Sciatic nerve (tissue), 2 donors: ENCODE measurements around the gene CDC42EP4. TPM values are rescaled to one million over a fixed set of nuclear protein-coding genes. Genes with fewer than 3 reads are reported as not detected.
A peak's percentile ranks its signal among the peaks of the same experiment; 100 is the strongest.
"Not testable (repeated sequence)": the region's sequence is repeated elsewhere in the genome, so short reads cannot be mapped to it uniquely, and the experiment has no call there.

ENCODE experiments used
- ATAC-seq: fragments of 200-7000 bp; cut with Tn5 transposase; one replicate; pipeline ENCODE4 v1.9.1; 2020; ENCODE audit warnings: mild to moderate bottlenecking, moderate library complexity
- DNase-seq: peaks from one replicate; pipeline ENCODE4 v3.0.0-alpha.2; 2020; ENCODE audit warnings: low spot score
- intact Hi-C: fragments of 100-400 bp; cut with DNase I; formaldehyde crosslinking; loops from one replicate; pipeline ENCODE4 v1.14.2; 2022
- total RNA-seq: library from RNA; stranded (reverse); fragmentation: NEBNext Ultra II Directional; extraction: Animal tissue kit (Norgen Biotek cat#: 25700); gene quantifications from one replicate; pipeline ENCODE4 v1.2.1, GENCODE V29; 2021
- donor health status: DM: no; HTN: no; CAD: no.
- donor health status: DM: no; HTN: no; CAD: no.

Gene CDC42EP4
- total RNA-seq, 1 donor from 2014 or later = 98.8 TPM

DNA sequence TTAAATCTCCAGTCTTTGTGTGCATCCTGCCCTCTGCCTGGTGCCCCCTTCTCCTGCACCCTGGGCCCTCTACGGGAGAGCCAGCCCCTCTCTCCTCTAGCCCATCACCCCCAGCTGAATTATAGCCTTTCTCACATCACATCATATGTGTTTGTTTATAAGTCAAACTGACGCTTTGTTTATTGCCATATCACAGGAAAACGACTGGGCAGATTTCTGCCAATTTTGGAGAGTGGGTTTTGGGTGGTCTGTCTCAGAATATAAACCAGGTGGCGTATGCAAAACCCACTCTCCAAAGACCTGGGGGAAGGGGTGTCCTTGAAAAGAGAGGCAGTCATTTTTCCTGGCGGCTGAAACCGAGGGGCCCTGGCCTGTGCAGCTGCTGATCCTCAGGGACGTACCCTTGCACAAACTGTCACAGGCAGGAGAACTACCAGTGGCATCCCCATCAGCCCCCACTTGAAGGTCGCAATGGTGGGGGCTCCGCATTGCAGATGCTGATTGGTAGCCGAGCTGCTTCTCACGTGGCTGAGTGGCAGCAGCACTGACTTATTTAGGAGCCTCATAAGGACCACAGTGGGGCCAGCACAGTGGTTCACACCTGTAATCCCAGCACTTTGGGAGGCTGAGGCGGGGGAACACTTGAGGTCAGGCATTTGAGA, 34.8 kb upstream of the CDC42EP4 start:
- no peak for ATAC-seq
- intact Hi-C loops = no loop called here

DNA sequence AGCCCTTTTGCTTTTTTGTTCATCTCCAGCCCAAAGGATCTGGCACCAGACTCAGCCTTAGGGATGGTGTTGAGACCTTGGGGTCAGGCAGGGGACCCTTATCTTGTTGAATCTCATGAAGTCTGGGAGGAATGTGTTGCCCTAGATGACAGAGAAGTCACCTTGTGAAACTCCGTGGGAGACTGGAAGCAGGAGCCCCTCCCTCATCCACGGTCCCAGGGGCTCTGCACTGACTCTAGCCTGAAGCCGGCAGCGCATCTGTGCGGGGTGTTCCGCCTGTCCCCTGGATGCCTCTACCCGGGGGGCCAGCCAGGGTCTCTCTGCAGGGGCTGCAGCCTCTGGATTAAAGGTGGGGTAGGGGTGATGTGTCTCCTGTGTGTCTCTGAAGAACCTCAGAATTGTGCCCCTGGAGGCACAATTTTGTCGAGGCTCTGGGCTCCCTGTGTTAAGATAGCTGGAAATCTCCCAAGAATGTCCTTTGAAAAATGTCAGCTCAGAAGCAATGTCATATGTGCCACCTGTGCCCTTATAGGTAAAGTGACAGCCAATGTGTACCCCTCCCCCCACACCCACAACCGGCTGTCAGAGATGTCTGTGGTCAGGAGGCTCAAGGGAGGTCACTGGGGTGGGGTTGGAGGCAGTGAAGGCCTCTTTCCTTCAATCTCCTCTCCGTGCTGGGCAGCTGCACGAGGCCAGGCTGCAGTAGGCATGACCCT, 32.1 kb upstream of the CDC42EP4 start:
- intact Hi-C loops = no loop called here
- ATAC-seq = no peak
- DNase-seq = peak; percentile 65

More for the DNA sequence above, 34.8 kb upstream of the CDC42EP4 start:
- no peak for DNase-seq

DNA sequence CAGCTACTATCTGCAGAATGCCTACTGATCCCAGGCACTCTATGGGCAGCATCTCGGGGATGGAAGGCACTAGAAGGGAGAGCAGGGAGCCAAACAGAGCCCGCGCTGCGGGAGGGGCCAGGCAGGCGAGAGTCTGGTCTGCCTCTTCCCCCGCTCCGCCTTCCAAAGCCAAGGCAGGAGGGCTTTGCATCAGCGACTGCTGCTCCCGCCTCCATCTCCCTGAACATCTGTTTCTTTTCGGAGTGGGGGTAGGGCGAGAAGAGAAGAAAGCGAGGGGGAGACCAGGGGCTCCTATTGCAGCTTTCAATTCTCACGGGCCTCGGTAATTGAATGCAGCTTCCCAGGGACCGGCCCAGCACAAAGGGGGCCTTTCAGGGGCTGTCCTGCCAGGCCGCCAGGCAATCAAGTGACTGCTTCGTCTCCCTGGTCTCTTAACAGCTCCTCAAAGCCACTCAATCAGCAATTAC, 31.4 kb upstream of the CDC42EP4 start:
- ATAC-seq (peak; percentile 75), DNase-seq (peak; percentile 89)
- intact Hi-C loops = no loop called here

DNA sequence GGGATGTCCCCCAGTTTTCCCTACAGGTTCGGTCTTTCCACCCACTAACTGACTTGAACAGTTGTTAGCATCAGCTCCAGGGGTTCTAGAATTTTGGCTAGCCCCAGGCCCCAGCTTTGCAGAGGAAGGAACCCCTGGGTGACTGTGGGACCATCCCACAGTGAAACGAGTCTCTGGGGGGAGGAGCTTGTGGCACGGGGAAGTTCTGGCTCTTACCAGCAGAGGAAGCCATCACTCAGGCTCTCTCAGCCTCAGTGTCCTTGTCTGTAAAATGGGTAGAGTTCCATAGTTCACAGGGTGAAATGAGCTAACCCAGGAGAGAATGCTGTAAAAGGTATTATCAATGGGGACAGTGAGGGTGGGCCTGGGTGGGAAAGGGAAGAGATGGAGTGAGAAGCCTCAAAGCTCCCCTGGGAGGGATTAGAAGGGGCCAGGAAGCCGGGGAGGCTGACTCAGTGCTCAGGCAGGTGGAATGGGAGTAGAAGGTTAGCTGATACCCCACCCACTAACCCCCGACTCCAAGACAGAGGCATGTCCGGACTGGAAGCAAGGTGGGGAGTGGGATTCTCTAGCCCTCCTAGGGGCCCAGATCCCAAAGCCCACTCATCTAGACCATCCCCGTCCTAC, 30.9 kb upstream of the CDC42EP4 start:
- ATAC-seq = no peak
- DNase-seq = peak; percentile 61
- intact Hi-C loops = no loop called here

- DNase-seq (peak; percentile 88), ATAC-seq (peak; percentile 75)
- intact Hi-C loops = no loop called here
Measured at GRCh38 chr17:73342050-73342522, 30.3 kb upstream of the CDC42EP4 start.

DNA sequence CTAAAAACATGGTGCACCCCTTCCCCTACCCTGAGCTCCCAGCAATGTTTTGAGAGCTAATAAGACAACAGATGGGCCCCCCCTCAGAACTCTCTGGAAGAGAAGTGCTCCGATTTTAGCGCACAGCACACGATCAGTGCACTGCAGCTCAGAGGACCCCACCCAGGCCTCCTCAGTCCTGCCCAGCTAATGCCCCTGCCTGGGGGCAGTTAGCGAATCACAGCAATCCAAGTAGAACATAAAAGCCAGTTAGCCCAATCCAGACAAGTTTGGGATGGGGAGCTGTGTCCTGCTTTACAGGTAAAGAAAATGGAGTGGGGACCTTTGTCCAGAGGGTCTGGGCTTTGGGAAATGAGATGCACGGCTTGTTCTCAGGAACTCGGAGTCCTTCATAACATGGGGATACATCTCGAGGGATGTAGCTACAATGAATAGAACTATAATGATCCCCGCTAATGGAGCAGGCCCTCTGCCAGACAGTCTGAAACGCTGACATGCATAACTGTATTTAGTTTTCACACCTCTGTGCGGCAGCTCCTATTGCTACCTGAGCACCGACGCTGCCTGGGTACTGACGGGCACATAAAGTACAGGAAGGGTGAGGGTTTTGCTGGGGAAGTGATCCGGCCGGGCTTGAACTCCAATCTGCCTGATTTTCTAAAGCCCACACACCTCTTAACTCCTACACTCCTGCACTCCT, 29.7 kb upstream of the CDC42EP4 start:
- intact Hi-C loops = no loop called here
- no peak for ATAC-seq
- DNase-seq = peak; percentile 56

DNA sequence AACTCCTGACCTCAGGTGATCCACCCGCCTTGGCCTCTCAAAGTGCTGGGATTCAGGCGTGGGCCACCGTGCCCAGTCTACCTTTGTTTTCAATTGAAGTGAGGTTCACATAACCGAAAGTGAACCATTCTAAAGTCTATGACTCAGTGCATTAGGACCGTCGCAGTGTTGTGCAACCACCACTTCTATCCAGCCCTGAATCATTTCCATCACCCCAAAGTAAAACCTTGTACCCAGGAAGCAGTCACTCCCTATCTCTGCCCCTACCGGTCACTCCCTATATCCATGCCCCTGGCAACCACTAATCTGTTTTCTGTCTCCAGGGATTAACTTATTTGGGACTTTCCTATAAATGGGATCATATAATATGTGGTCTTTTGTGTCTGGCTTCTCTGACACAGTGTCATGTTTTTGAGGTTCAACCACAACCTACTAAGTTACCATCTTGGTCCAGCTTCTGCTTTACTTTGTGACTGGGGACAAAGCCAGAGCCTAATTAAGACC, 28.3 kb upstream of the CDC42EP4 start:
- intact Hi-C loops = no loop called here
- ATAC-seq (peak; percentile 45), DNase-seq (peak; percentile 61)

DNA sequence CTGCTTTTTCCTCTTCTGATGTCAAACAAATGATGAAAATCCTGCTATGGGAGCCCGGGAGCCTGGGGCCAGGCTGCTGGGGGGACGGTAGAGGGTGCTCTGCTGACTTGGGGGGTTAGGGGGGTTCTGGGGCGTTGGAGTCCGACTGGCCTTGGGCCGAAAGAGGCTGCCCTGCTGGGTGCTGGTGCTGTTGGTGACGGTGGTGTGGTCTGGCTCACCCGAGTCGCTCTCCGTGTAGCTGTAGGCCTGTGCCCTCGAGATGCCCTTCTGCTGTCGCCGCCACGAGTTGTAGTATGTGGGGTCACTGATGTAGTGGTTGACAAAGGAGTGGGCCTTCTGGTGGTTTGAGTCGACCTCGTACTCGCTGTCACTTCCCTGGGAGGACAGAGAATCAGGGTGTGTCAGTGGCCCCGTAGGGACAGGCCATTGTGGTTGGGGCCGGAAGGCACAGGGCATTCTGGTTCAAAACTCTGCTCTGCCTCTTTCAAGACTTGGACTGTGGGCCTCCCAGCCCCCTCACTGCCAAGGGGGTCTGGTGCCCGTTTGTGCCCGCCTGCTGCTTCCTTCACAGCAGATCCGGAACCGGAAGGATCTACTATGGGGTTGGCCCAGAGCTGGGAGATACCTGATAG, 26.9 kb upstream of the CDC42EP4 start:
- peak; percentile 61 for DNase-seq
- intact Hi-C loops = no loop called here
- no peak for ATAC-seq

GRCh38 chr17:73338050-73338521, 26.3 kb upstream of the CDC42EP4 start:
- DNase-seq = peak; percentile 79
- ATAC-seq = peak; percentile 54
- intact Hi-C loops = no loop called here

DNA sequence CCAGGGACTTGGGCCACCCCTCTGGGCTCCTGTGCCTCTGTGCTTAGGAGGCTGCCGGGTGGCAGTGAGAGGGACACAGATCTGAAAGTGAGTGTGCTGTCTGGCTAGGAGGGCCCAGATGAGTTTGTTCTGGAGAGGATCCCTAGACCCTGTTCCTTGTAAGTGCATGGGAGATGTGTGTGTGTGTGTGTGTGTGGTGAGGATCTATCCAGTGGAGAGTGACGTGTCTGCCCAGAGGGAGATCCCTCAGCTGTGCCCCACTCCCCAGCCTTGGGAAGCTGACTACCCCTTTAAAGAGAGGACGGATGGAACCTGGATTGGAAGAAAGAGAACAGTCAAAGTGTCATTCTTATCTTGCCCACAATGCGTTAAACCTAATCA, 25.5 kb upstream of the CDC42EP4 start:
- no peak for ATAC-seq
- no peak for DNase-seq
- intact Hi-C loops = no loop called here

DNA sequence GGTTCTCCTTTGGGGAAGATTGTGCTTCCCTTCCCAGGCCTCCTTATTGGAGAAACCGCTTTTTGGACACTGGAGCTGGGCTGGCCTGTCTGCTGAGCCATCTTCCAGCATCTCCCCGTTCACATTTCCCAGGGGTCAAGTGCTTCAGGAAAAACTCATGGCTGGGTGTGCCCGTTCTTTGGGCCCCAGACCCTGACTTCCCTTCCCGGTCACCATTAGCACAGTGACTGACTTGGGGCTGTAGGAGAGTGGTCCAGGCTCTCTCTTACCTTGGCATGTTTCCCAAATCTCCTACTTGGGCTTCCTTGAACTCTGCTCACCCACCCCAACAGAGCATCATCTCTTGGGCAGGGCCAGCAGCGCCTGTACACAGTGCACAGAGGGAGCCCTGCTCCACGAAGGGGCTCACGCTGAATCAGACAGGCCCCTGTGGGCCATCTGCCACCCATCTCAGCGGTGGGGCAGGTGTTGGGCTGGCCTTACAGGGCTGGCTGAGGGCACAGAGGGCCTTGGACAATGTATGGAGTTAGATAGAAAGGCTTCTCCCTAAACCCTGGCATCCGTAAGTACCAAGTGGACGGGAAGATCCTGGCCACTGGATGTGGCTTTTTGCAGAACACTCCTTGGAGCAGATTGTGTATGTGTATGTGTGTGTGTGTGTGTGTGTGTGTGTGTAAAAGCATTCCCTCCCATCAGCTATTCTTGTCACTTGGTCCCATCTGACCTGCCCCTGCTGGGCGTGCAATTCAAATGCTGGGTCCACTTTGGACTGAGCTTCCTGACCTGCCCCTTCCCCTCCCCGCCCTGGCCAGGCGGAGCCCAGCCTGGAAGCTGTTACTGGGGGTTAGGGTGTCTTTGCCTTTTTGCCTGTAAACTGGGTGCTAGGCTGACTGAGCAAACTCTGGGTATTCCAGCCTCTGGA, 24.9 kb upstream of the CDC42EP4 start:
- peak; percentile 55 for DNase-seq
- intact Hi-C loops = no loop called here
- ATAC-seq = no peak

- DNase-seq = peak; percentile 53
- intact Hi-C loops = no loop called here
- no peak for ATAC-seq
Measured at GRCh38 chr17:73335591-73336407, 24.0 kb upstream of the CDC42EP4 start.

GRCh38 chr17:73334771-73335513, 23.1 kb upstream of the CDC42EP4 start:
- DNase-seq = peak; percentile 54
- ATAC-seq = no peak
- intact Hi-C loops = no loop called here

- intact Hi-C loops = not testable (repeated sequence)
- ATAC-seq (peak; percentile 9), DNase-seq (peak; percentile 59)
Measured at GRCh38 chr17:73333445-73333844, 21.6 kb upstream of the CDC42EP4 start.

DNA sequence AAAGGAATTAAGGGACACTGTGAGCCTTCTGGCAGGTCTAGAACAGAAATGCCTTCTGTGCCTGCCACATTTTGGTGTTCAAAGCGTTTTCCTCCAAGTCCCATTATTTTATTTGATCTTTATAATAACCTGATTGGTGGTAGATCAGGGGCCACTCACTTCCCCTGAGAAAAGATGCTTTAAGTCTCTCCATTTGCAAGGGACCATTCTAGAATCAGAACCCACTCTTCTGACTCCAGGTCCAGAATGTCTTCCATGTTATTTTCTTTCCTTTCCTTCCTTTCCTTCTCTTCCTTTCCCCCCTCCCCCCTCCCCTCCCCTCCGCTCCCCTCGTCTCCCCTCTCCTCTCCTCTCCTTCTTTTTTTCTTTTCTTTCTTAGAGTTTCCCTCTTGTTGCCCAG, 19.3 kb upstream of the CDC42EP4 start:
- ATAC-seq (no peak), DNase-seq (no peak)
- intact Hi-C loops = no loop called here

- no peak for DNase-seq
- no peak for ATAC-seq
- intact Hi-C loops = no loop called here
Measured at GRCh38 chr17:73327676-73328075, 15.9 kb upstream of the CDC42EP4 start.
